Nephron (organoid): ENCODE results near the gene HDAC7.

ENCODE experiments used
- H3K27ac Mint-ChIP-seq, 3 experiments: 2 replicates each; pipeline ENCODE4 v1.8.0; 2020; ENCODE audit warnings: mixed read lengths in 3 of 3, mild to moderate bottlenecking in 2 of 3, moderate library complexity in 1 of 3
- H3K27me3 Mint-ChIP-seq: 2 replicates; pipeline ENCODE4 v1.8.0; 2021; ENCODE audit warnings: low read depth, mild to moderate bottlenecking, moderate library complexity, mixed read lengths
- H3K36me3 Mint-ChIP-seq: 2 replicates; pipeline ENCODE4 v1.8.0; 2020; ENCODE audit warnings: low read depth, mixed read lengths
- H3K4me1 Mint-ChIP-seq: 2 replicates; pipeline ENCODE4 v1.8.0; 2020; ENCODE audit warnings: mixed read lengths
- H3K4me3 Mint-ChIP-seq, 3 experiments: 2 replicates each; pipeline ENCODE4 v1.8.0; 2020; ENCODE audit warnings: mild to moderate bottlenecking in 3 of 3, mixed read lengths in 3 of 3, moderate library complexity in 2 of 3
- H3K9me3 Mint-ChIP-seq: 2 replicates; pipeline ENCODE4 v1.8.0; 2020; ENCODE audit warnings: mixed read lengths
- TF ChIP-seq, protein P1 (sequence below), 3 experiments: fragments of 200-600 bp; sonication (generic); IDR thresholded peaks; one replicate each; pipeline ENCODE4 v1.5.0; 2021; ENCODE audit warnings: antibody characterized with exemption in 3 of 3; ENCODE audit not compliant: unreplicated experiment in 3 of 3

Gene HDAC7

GRCh38 chr12:47741340-47741703, 78.4 kb downstream of the HDAC7 start:
- Mint-ChIP-seq H3K4me1 (peaks cover 49% of the 10 kb centered on the region), H3K27me3 (peaks cover 15% of the 10 kb centered on the region), H3K36me3 (no peaks in the 10 kb centered on the region), H3K27ac (peak overlapping the region; percentile 46 to 78 (median 57)), H3K9me3 (no peaks in the 10 kb centered on the region), H3K4me3 (peak overlapping the region in 1 of 3 experiments; percentile 9)
- TF ChIP-seq, protein P1, sequence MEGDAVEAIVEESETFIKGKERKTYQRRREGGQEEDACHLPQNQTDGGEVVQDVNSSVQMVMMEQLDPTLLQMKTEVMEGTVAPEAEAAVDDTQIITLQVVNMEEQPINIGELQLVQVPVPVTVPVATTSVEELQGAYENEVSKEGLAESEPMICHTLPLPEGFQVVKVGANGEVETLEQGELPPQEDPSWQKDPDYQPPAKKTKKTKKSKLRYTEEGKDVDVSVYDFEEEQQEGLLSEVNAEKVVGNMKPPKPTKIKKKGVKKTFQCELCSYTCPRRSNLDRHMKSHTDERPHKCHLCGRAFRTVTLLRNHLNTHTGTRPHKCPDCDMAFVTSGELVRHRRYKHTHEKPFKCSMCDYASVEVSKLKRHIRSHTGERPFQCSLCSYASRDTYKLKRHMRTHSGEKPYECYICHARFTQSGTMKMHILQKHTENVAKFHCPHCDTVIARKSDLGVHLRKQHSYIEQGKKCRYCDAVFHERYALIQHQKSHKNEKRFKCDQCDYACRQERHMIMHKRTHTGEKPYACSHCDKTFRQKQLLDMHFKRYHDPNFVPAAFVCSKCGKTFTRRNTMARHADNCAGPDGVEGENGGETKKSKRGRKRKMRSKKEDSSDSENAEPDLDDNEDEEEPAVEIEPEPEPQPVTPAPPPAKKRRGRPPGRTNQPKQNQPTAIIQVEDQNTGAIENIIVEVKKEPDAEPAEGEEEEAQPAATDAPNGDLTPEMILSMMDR (IDR thresholded peaks at IDR 0.05; ENCODE audit: unreplicated experiment in 3 of 3) = no peak

DNA sequence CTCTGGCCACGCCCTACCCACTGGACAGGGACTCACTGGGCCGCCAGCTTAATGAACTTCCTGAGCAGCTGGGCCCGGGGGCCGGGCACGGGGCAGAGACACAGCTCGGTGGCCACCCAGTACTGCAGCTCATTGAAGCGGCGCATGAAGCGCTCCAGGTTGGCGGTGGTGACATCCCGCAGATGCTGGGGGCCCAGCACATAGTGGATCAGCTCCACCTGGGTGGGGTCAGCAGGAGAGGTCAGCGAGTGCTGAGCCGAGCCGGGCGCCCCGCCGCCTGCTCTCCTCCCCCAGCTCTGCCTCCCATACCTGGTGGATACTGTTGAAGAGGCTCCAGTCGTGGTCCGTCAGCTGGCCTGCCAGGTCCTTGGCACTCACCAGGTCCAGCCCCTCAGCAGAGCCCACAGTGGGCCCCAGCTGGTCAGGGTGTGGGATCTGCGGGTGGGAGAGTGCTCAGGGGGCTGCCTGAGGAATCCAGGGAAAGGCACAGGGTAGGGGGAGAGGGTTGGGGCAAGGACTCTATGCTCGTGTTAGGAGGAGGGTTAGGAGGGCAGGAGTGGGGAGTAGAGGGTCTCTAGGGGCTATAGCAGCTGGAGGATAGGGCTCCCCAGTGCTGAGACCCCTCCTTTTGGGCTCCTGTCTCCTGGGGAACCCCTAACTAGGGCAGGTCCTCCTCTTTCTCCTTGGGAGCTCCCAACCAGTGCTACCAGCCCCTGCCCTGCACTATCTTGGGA, 78.9 kb downstream of the HDAC7 start:
- Mint-ChIP-seq H3K4me1 (peaks cover 50% of the 10 kb centered on the region), H3K27me3 (peaks cover 12% of the 10 kb centered on the region), H3K9me3 (no peaks in the 10 kb centered on the region), H3K4me3 (no peak overlapping the region), H3K36me3 (no peaks in the 10 kb centered on the region), H3K27ac (peak overlapping the region; percentile 46 to 78 (median 57))
- TF ChIP-seq, protein P1 (IDR thresholded peaks at IDR 0.05; ENCODE audit: unreplicated experiment in 3 of 3) = no peak

GRCh38 chr12:47739979-47740378, 79.7 kb downstream of the HDAC7 start:
- no peaks in the 10 kb centered on the region for H3K36me3 Mint-ChIP-seq
- H3K9me3 Mint-ChIP-seq = no peaks in the 10 kb centered on the region
- H3K4me3 Mint-ChIP-seq = no peak overlapping the region
- no peak overlapping the region for H3K27ac Mint-ChIP-seq
- peaks cover 9% of the 10 kb centered on the region for H3K27me3 Mint-ChIP-seq
- TF ChIP-seq, protein P1 (IDR thresholded peaks at IDR 0.05; ENCODE audit: unreplicated experiment in 3 of 3) = no peak
- H3K4me1 Mint-ChIP-seq = peaks cover 47% of the 10 kb centered on the region

DNA sequence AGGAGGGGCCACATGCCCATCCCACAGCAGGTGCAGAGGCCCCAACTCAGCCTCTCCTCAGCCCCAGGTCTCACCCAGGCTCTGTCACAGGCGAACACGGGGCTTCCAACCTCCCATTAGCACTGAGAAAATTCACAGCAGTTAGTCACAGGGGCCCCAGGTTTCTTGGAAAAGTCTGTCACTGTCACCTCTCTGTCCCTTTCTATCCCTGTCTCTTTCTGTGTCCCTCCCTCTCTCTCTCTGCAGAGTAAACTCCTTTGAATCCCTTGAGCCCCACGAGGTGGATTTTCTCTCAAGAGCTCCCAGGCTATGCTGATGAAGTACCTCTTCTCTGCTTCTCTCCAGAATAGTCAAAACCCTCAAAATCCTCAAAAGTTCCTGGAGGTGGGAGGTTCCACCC, 80.4 kb downstream of the HDAC7 start:
- Mint-ChIP-seq H3K4me1 (peaks cover 50% of the 10 kb centered on the region), H3K9me3 (no peaks in the 10 kb centered on the region), H3K4me3 (no peak overlapping the region), H3K27ac (peak overlapping the region in 2 of 3 experiments; percentile 34 to 61), H3K36me3 (no peaks in the 10 kb centered on the region), H3K27me3 (peaks cover 9% of the 10 kb centered on the region)
- TF ChIP-seq, protein P1 (IDR thresholded peaks at IDR 0.05; ENCODE audit: unreplicated experiment in 3 of 3) = no peak

DNA sequence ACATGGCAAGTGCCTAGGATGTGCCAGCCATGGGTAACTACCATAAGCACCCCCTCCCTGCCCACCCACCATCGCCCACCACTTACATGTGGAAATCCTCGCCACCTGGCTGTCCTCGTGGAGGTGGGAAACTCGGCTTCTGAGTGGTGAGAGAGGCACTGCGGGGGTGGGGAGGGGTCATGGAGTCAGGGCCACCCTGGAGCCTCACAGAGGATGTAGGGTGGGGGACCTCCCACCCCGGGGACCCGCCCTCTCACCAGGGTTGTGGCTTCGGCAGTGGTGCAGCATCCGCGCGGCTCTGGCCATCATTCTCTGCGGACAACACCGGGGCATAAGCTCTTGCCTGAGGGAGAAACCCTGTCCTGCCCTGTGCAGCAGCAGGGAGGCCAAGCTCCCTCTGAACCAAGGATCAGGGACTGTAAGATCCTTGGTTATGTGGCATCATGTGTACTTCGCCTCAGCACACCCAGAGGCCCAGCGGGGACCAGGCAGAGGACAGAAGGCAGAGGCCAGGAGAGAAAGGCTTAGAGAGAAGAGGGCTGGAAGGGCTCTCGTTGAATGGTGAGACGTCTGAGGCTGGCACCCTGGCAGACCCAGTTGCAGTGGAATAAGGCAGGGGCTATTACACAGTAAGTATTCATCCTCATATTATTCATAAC, 81.6 kb downstream of the HDAC7 start:
- peak overlapping the region in 2 of 3 experiments; percentile 84 to 97 for H3K27ac Mint-ChIP-seq
- no peak overlapping the region for H3K4me3 Mint-ChIP-seq
- H3K4me1 Mint-ChIP-seq = peaks cover 55% of the 10 kb centered on the region
- TF ChIP-seq, protein P1 (IDR thresholded peaks at IDR 0.05; ENCODE audit: unreplicated experiment in 3 of 3) = no peak
- peaks cover under 1% of the 10 kb centered on the region for H3K27me3 Mint-ChIP-seq
- H3K9me3 Mint-ChIP-seq = no peaks in the 10 kb centered on the region
- H3K36me3 Mint-ChIP-seq = no peaks in the 10 kb centered on the region
